ENCODE results near the gene CXCL13. TPM values are rescaled to one million over a fixed set of nuclear protein-coding genes. Genes with fewer than 3 reads are reported as not detected.

CXCL13 gene
- polyA plus RNA-seq, 3 donors = not detected

Other genes with a start within 250 kb of the CXCL13 start
- 10 to 100 TPM; 16.1 to 26.4 (median 26.3) TPM for gene CNOT6L, start 213.5 kb downstream of the CXCL13 start, polyA plus RNA-seq

Measured in CD14-positive monocyte (primary cell).